GM19238 (cell line): Measurements from ENCODE around the gene LPAR6.

Experiments used
- DNase-seq: peaks from one replicate; pipeline ENCODE4 v3.0.0; 2011; ENCODE audit warnings: low spot score; ENCODE audit not compliant: insufficient read length

The LPAR6 gene

GRCh38 chr13:48415516-48415915 lies 2.6 kb upstream of the LPAR6 start:
- DNase-seq = no peak

GRCh38 chr13:48414501-48414900 lies 1.6 kb upstream of the LPAR6 start:
- DNase-seq = no peak

GRCh38 chr13:48411841-48412531 lies 927 bp downstream of the LPAR6 start:
- DNase-seq = no peak

- DNase-seq = no peak
These were observed 1.6 kb downstream of the LPAR6 start for GRCh38 chr13:48411147-48411794.

GRCh38 chr13:48410199-48410598 lies 2.7 kb downstream of the LPAR6 start:
- no peak for DNase-seq

GRCh38 chr13:48405875-48406274 lies 7.0 kb downstream of the LPAR6 start:
- DNase-seq = no peak

- no peak for DNase-seq
These were observed 8.0 kb downstream of the LPAR6 start for GRCh38 chr13:48404952-48405351.

GRCh38 chr13:48403913-48404312 lies 9.0 kb downstream of the LPAR6 start:
- no peak for DNase-seq

- no peak for DNase-seq
These were observed 9.7 kb downstream of the LPAR6 start for GRCh38 chr13:48403151-48403631.

GRCh38 chr13:48402325-48402932 lies 10.5 kb downstream of the LPAR6 start:
- no peak for DNase-seq

GRCh38 chr13:48401480-48401879 lies 11.4 kb downstream of the LPAR6 start:
- DNase-seq = no peak

GRCh38 chr13:48400850-48401291 lies 12.0 kb downstream of the LPAR6 start:
- DNase-seq = no peak

GRCh38 chr13:48400090-48400694 lies 12.7 kb downstream of the LPAR6 start:
- no peak for DNase-seq

GRCh38 chr13:48398450-48399095 lies 14.3 kb downstream of the LPAR6 start:
- DNase-seq = no peak

GRCh38 chr13:48397744-48398143 lies 15.2 kb downstream of the LPAR6 start:
- DNase-seq = no peak

GRCh38 chr13:48393698-48394085 lies 19.2 kb downstream of the LPAR6 start:
- DNase-seq = no peak

- DNase-seq = no peak
These were observed 19.7 kb downstream of the LPAR6 start for GRCh38 chr13:48393030-48393697.

- no peak for DNase-seq
These were observed 21.7 kb downstream of the LPAR6 start for GRCh38 chr13:48391257-48391656.

- DNase-seq = no peak
These were observed 26.1 kb downstream of the LPAR6 start for GRCh38 chr13:48386816-48387215.

GRCh38 chr13:48383384-48383783 lies 29.5 kb downstream of the LPAR6 start:
- no peak for DNase-seq

GRCh38 chr13:48380581-48380980 lies 32.3 kb downstream of the LPAR6 start:
- no peak for DNase-seq
